NCI-H146 treated with DMSO at 0.1 percent for 48 hours (cell line): ENCODE measurements around the gene PCBP3.

Source experiments
- DNase-seq: peaks from one replicate; lab custom pipeline; 2025; ENCODE audit not compliant: unreplicated experiment; lab: John Stamatoyannopoulos, UW

The PCBP3 gene

GRCh38 chr21:45723049-45723958 lies 79.8 kb downstream of the PCBP3 start:
- DNase-seq: no peak

GRCh38 chr21:45724345-45724961 lies 80.9 kb downstream of the PCBP3 start:
- no peak for DNase-seq

GRCh38 chr21:45724994-45725843 lies 81.7 kb downstream of the PCBP3 start:
- DNase-seq: no peak

- no peak for DNase-seq
These were observed 82.3 kb downstream of the PCBP3 start for GRCh38 chr21:45725844-45726200.

DNA sequence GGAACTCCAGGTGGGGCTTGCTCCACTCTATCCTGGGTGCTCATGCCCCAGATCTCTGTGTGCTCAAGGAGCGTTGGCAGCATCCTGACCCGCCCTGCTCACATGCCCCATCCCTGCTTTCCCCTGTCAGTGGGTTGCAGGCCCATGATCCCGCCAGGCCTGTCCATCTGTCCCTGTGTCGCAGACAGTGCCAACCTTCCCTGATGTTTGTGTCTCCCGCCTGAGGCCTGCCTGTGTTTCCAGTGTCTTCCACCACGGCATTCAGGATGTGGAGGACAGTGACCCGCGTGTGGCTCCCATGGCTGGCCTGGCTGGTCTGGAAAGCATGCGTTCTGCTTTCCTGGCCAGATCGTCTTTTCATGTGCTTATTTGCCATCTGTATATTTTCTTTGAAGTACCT lies 82.9 kb downstream of the PCBP3 start:
- no peak for DNase-seq

DNA sequence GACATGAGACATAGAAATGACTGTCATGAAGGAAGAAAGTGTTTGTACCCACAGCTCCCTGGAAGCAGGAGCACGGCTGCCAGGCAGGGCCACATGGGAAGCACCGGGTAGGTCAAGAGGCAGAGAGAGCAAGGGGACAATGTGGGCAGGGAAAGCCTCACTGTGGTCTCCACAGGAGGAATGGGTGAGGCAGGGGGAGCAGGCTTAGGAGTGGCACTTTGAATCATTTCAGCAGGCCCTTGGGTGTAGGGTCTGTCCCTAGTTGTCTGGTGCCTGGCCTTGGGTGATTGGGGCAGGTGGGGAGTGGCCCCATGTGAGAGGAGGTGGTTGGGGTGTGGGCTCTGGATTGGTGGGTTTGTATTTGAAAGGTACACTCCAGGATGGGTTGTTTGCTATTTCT lies 83.9 kb downstream of the PCBP3 start:
- DNase-seq: no peak

GRCh38 chr21:45735259-45736000 lies 91.9 kb downstream of the PCBP3 start:
- DNase-seq: no peak

GRCh38 chr21:45736042-45736689 lies 92.6 kb downstream of the PCBP3 start:
- DNase-seq: no peak

DNA sequence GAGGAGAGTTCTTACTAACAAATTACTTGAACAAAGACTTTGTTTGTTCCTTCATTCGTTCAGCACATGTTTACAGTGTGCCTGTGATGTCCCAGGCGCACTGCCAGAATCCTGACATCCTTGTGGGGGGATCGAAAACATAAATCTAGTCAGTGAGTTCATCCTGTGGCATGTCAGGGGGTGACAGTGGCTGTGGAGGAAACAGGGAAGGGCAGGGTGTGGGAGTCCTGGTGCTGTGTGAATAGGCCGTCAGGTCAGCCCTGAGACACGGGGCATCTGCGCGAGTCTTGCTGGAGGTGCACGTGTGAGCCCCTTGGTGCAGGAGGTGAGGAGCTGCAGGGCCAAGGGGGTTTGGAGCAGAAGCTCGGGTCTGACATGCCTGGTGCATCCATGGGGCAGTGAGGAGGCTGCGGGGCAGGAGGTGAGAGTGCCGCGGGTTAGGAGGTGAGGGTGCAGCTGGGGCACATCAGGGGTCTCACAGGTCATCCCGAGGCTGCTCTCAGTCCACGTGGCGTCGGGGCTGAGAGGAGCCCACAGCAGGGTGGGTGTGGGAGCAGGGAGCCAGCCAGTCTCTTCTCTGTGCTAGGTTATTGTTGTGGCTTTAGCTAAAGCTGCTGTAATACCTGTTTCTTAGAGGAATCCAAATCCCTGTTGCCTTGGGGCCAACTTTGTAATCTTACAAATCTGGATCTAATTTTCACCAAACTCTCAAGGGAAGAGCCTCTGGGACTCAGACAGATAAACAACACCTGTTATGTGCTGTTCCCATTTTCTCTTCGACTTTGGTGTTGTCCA lies 93.4 kb downstream of the PCBP3 start:
- no peak for DNase-seq

DNA sequence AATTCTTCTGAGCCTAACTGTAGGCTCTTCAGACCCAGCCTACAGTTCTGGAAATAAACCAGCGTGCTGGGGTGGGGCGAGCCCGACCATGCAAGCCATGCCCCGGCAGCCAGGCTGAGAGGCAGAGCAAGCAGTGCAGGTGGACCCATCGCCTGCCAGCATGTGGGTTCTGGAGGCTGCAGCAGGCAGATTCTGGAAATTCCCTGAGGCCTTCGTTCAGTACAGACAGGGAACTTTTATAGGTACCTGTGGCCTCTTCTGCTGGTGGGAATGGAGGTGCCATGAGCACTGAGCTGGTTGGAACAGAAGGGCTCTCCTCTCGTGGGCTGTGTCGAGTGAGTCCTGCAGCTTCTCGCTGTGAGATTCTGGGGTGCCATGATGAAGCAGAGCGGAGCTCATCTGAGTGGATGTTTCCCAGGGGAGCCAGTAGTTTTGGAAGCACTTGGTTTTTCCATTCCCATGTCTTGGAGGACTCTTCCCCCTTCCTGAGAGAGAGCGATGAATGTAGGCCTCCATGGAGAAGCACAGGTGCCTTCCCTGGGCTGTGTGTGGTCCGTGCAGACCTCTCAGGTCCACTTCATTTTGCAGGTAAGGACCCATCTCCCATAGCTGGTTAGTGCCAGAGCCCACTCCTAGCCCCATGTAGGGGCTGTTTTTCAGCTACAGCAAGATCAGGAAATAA lies 94.1 kb downstream of the PCBP3 start:
- DNase-seq: no peak

DNA sequence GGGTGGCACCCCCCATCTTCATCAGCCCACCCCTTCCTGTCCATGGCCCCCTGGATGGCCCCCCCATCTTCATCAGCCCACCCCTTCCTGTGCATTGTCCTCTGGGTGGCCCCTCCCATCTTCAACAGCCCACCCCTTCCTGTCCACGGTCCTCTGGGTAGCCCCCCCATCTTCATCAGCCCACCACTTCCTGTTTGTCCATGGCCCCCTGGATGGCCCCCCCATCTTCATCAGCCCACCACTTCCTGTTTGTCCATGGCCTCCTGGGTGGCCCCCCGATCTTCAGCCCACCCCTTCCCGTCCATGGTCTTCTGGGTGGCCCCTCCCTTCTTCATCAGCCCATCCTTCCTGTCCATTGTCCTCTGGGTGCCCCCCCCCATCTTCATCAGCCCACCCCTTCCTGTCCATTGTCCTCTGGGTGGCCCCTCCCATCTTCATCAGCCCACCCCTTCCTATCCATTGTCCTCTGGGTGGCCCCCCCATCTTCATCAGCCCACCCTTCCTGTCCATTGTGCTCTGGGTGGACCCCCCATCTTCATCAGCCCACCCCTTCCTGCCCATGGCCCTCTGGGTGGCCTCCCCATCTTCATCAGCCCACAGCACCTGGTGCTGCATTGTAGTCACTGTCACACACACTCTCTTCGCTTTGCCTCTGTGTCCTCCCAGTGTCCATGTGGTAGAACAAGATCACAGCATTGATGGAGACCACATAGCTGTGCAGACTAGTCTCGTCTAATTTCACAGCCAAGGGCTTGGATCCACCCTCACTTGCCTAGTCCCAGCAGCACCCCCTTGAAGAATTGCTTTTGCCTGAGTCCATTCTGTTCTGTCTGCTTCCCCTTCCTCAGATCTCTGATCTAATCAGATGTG lies 95.9 kb downstream of the PCBP3 start:
- DNase-seq: no peak

DNA sequence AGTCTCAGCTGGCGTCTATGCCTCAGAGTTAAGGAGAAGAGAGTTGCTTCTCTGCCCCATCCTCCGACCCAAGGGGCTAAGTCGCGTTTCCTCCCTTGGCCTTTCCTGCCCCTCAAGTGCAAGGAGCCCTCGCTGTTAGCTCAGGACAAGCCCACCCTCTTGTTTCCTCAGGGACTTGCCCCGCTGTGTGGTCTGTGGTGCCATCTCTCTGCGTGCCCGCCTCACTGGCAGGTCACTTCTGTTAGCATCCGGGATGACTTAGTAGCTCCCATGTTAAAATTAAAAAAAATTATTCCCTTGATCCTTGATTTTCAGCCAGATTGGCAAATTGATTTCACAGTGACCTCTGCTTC lies 96.5 kb downstream of the PCBP3 start:
- no peak for DNase-seq

DNA sequence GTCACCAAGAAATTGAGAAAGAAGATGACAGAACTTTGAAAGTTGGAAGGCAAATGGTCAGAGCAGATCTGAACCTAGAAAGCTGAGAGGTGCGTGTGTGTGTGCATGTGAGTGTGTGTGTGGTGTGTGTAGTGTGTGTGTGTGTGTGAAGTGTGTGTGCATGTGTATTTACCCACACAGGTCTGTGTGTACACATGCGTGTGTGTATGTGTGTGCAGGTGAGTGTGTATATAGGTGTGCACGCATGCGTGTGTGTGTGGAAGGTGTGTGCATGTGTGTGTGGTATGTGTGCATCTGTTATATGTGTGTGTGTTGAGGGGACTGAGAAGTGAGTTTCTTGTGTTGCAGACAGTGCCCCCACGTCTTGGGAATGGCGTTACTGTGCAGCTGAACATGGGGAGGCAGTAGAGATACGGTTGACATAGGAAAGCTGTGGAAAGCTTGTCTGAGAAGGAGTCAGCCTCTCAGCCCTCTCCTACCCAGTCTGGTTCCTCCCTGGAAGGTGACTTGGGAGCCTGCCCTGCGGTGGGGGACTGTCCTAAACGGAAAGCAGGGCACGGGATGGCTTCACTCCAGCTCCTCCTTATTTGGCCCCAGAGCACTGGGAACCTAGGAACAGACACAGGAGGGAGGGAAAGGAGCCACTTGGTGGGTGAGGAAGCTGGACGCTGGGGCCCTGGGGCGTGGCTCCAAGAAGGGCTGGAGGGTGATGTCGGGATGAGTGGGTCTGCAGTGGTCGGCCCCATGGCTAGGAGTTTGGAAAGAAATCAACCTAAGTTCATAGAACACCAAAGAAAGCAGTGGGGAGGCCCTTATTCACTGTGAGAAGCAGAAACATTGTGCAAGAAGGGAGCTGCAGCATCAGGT lies 97.2 kb downstream of the PCBP3 start:
- DNase-seq: no peak

GRCh38 chr21:45741691-45742090 lies 98.2 kb downstream of the PCBP3 start:
- no peak for DNase-seq

- DNase-seq: no peak
These were observed 98.7 kb downstream of the PCBP3 start for GRCh38 chr21:45742247-45742646.

- DNase-seq: no peak
These were observed 101.7 kb downstream of the PCBP3 start for GRCh38 chr21:45745256-45745655.

GRCh38 chr21:45747233-45747766 lies 103.8 kb downstream of the PCBP3 start:
- DNase-seq: no peak
